Spleen (tissue), 11 donors: ENCODE results near the gene FAM193A. TPM values are rescaled to one million over a fixed set of nuclear protein-coding genes. Genes with fewer than 3 reads are reported as not detected.
A peak's percentile ranks its signal among the peaks of the same experiment; 100 is the strongest.

Experiments used
- DNase-seq: peaks from one replicate; pipeline ENCODE4 v3.0.0-alpha.2; 2020
- H3K27ac ChIP-seq, 8 donors: fragments of 200-600 bp; sonication (generic) in 7 of 8; 1 replicate in 4 of 8; 2 replicates in 4 of 8; pipeline versions ENCODE4 v1.5.0 to v1.8.0; 2016 to 2021; ENCODE audit warnings: inconsistent platforms in 4 of 8, mild to moderate bottlenecking in 4 of 8, moderate library complexity in 1 of 8
- H3K27me3 ChIP-seq, 7 donors: fragments of 200-600 bp; sonication (generic) in 6 of 7; replicated peaks in 1 of 7; 1 replicate in 4 of 7; 2 replicates in 3 of 7; pipeline versions ENCODE4 v1.5.0 to v1.8.0; 2016 to 2021; ENCODE audit warnings: inconsistent platforms in 3 of 7, mild to moderate bottlenecking in 1 of 7
- H3K36me3 ChIP-seq, 6 donors: fragments of 200-600 bp; sonication (generic) in 5 of 6; 1 replicate in 4 of 6; 2 replicates in 2 of 6; pipeline versions ENCODE4 v1.5.0 to v1.8.0; 2016 to 2021; ENCODE audit warnings: inconsistent platforms in 2 of 6
- H3K4me1 ChIP-seq, 6 donors: fragments of 200-600 bp; sonication (generic) in 5 of 6; 1 replicate in 3 of 6; 2 replicates in 3 of 6; pipeline versions ENCODE4 v1.5.0 to v1.8.0; 2016 to 2021; ENCODE audit warnings: inconsistent platforms in 3 of 6
- H3K4me3 ChIP-seq, 8 donors: fragments of 200-600 bp; sonication (generic) in 7 of 8; 1 replicate in 4 of 8; 2 replicates in 4 of 8; pipeline versions ENCODE4 v1.5.0 to v1.8.0; 2016 to 2021; ENCODE audit warnings: inconsistent platforms in 4 of 8, mild to moderate bottlenecking in 4 of 8, moderate library complexity in 2 of 8
- H3K9me3 ChIP-seq, 8 donors: fragments of 200-600 bp; sonication (generic) in 7 of 8; 1 replicate in 4 of 8; 2 replicates in 4 of 8; pipeline versions ENCODE4 v1.5.0 to v1.8.0; 2016 to 2021; ENCODE audit warnings: inconsistent platforms in 4 of 8
- POLR2A ChIP-seq, 3 donors: fragments of 450-650 bp; IDR thresholded peaks; one replicate each; pipeline ENCODE4 v1.5.1; 2017; ENCODE audit warnings: antibody characterized with exemption in 3 of 3, mild to moderate bottlenecking in 1 of 3
- POLR2AphosphoS5 ChIP-seq, 3 donors: sonication (generic); formaldehyde crosslinking; IDR thresholded peaks; one replicate each; pipeline ENCODE4 v1.5.1; 2017; ENCODE audit warnings: antibody characterized with exemption in 3 of 3
- WGBS, 5 donors: extraction: QIAGEN DNeasy Blood & Tissue Kit in 3 of 5; methylation state at CpG; one replicate each; pipeline versions ENCODE4 v1.1.5 to v1.1.7; 2013 to 2018; 5-methylcytosine and 5-hydroxymethylcytosine counted together
- intact Hi-C: fragments of 100-400 bp; cut with DNase I; formaldehyde crosslinking; loops from one replicate; pipeline ENCODE4 v1.15.0; 2023; ENCODE audit warnings: low total_unique reads
- polyA plus RNA-seq, 3 donors: library from polyadenylated mRNA; stranded (reverse); fragments of 200-250 nt; gene quantifications; one replicate each; pipeline ENCODE4 v1.2.1, GENCODE V29; 2013
- total RNA-seq, 7 donors: library from RNA; depleted of rRNA in 3 of 7; stranded (reverse); fragments of >200 nt in 3 of 7; fragmentation: NEBNext Ultra II Directional in 4 of 7; extraction: Animal tissue kit (Norgen Biotek cat#: 25700) in 4 of 7; gene quantifications; one replicate each; pipeline versions ENCODE4 v1.1.0 to v1.2.1, GENCODE V29; 2016 to 2021
- TF ChIP-seq, protein P1 (sequence below), 11 experiments: fragments of 200-600 bp in 7 of 11; fragments of 450-650 bp in 4 of 11; sonication (generic) in 4 of 11; IDR thresholded peaks in 8 of 11; conservative IDR thresholded peaks in 3 of 11; 1 replicate in 7 of 11; 2 replicates in 4 of 11; pipeline versions ENCODE4 v1.4.0 to v1.8.0; 2016 to 2021; ENCODE audit warnings: antibody characterized with exemption in 11 of 11, inconsistent platforms in 4 of 11, mild to moderate bottlenecking in 1 of 11
- donor health status: healthy with polysubstance abuse.
- donor health status: DM: no; HTN: no; CAD: no; lungs with moderate emphysema.
- donor health status: DM: no; HTN: no; CAD: no.
- donor health status: Bipolar disorder and iron deficiency.
- donor health status: healthy.
- donor health status: DM: no; HTN: no; CAD: no.
- donor health status: DM: yes; HTN: yes; CAD: no.

The FAM193A gene
- total and polyA plus RNA-seq, 10 donors: 6.2 to 37.7 (median 31.6) TPM

DNA sequence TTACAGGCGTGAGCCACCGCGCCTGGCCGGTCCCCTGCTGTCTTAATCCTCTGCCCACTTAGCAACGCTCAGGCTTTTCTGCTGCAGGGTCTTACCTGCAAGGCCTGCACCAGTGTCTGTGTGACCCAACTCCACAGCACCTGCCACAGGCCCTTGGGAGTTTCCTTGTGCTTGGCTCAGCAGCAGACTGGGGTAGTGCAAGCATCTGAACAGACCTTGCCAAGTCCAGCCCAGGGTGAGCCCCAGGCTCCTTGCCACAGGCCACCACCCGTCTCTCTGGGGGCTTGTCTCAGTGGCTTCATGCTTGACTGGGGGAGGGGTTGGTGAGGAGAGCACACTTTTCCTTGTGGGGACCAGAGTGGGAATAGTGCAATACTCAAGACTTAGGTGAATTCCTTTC, 87.0 kb downstream of the FAM193A start:
- Histone ChIP-seq H3K9me3 (no peaks in the 10 kb centered on the region), H3K27me3 (no peaks in the 10 kb centered on the region), H3K4me1 (peaks cover 0 to 40% (median 7%) of the 10 kb centered on the region in 6 donors), H3K36me3 (peaks cover 0 to 38% (median 28%) of the 10 kb centered on the region in 6 donors), H3K4me3 (no peak overlapping the region), H3K27ac (no peak overlapping the region)
- DNase-seq: no peak
- TF ChIP-seq POLR2A (IDR thresholded peaks at IDR 0.05) (no peak), POLR2AphosphoS5 (IDR thresholded peaks at IDR 0.05) (no peak)
- TF ChIP-seq, protein P1, sequence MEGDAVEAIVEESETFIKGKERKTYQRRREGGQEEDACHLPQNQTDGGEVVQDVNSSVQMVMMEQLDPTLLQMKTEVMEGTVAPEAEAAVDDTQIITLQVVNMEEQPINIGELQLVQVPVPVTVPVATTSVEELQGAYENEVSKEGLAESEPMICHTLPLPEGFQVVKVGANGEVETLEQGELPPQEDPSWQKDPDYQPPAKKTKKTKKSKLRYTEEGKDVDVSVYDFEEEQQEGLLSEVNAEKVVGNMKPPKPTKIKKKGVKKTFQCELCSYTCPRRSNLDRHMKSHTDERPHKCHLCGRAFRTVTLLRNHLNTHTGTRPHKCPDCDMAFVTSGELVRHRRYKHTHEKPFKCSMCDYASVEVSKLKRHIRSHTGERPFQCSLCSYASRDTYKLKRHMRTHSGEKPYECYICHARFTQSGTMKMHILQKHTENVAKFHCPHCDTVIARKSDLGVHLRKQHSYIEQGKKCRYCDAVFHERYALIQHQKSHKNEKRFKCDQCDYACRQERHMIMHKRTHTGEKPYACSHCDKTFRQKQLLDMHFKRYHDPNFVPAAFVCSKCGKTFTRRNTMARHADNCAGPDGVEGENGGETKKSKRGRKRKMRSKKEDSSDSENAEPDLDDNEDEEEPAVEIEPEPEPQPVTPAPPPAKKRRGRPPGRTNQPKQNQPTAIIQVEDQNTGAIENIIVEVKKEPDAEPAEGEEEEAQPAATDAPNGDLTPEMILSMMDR (IDR thresholded peaks at IDR 0.05 in 8 of 11, conservative IDR thresholded peaks at IDR 0.05 in 3 of 11): no peak
- intact Hi-C loops: no loop called here
- 71 to 97% (median 90%) methylated on average over 2 to 6 of the region's 6 CpGs for WGBS, 5 donors

DNA sequence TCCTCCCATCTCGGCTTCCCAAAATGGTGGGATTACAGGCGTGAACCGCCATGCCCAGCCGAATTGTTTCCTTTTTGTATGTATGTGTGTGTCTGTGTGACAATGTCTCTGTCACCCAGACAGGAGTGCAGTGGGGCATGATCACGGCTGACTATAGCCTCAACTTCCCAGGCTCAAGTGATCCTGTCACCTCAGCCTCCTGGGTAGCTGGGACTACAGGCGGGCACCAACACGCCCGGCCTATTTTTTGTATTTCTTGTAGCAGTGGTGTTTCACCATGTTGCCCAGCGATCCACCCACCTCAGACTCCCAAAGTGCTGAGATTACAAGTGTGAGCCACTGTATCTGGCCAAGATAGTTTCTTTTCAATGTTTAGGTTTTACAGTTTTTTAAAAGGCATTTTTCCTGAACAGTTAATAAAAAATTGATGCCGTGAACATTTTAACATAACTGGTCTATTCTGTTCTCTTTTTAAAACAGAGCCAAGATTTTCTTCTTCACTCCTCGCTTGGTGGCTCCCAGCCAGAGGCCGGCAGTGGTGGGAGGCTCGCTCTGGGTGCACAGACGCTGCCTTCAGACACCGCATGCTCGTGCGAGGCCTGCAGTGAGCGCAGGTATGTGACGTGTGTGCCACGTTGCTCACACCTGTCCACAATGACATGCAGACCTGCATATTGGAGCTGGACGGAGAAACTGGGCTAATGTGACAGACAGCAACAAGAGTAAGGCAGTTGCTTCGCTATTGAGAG, 88.5 kb downstream of the FAM193A start:
- no peak for DNase-seq
- intact Hi-C loops: no loop called here
- 86 to 93% (median 88%) methylated on average over 22 of the region's 22 CpGs for WGBS, 5 donors
- Histone ChIP-seq H3K36me3 (peaks cover 0 to 53% (median 31%) of the 10 kb centered on the region in 6 donors), H3K27me3 (no peaks in the 10 kb centered on the region), H3K27ac (no peak overlapping the region), H3K4me1 (peaks cover 0 to 27% (median 7%) of the 10 kb centered on the region in 6 donors), H3K9me3 (no peaks in the 10 kb centered on the region), H3K4me3 (no peak overlapping the region)
- TF ChIP-seq POLR2AphosphoS5 (IDR thresholded peaks at IDR 0.05) (peak in 1 of 3 donors; percentile 34), POLR2A (IDR thresholded peaks at IDR 0.05) (no peak)

DNA sequence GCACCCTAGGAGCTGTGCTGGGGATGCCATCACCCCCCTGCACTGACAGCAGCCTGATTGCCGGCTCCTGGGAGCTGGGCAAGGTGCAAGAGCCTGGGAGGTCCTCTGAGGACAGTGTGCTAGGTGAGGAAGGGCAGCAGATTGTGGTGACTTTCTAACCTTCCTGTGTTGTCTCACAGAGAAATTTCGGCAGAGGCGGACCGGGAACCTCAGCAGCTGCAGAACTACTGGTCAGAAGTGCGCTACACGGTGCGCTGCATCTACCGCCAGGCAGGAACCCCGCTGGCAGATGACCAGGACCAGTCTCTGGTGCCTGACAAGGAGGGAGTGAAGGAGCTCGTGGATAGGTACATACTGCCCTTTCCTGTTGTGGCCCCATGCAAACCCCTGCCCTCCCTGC, 89.8 kb downstream of the FAM193A start:
- Histone ChIP-seq H3K9me3 (no peaks in the 10 kb centered on the region), H3K4me1 (peaks cover 0 to 24% (median 5%) of the 10 kb centered on the region in 6 donors), H3K27me3 (no peaks in the 10 kb centered on the region), H3K36me3 (peaks cover 8 to 65% (median 44%) of the 10 kb centered on the region in 6 donors), H3K27ac (no peak overlapping the region), H3K4me3 (no peak overlapping the region)
- WGBS, 5 donors: 83 to 93% (median 90%) methylated on average over 9 to 10 of the region's 10 CpGs
- intact Hi-C loops: no loop called here
- DNase-seq: no peak
- no peak for TF ChIP-seq POLR2AphosphoS5 (IDR thresholded peaks at IDR 0.05)
- TF ChIP-seq, protein P1 (IDR thresholded peaks at IDR 0.05 in 8 of 11, conservative IDR thresholded peaks at IDR 0.05 in 3 of 11): no peak
- no peak for TF ChIP-seq POLR2A (IDR thresholded peaks at IDR 0.05)

DNA sequence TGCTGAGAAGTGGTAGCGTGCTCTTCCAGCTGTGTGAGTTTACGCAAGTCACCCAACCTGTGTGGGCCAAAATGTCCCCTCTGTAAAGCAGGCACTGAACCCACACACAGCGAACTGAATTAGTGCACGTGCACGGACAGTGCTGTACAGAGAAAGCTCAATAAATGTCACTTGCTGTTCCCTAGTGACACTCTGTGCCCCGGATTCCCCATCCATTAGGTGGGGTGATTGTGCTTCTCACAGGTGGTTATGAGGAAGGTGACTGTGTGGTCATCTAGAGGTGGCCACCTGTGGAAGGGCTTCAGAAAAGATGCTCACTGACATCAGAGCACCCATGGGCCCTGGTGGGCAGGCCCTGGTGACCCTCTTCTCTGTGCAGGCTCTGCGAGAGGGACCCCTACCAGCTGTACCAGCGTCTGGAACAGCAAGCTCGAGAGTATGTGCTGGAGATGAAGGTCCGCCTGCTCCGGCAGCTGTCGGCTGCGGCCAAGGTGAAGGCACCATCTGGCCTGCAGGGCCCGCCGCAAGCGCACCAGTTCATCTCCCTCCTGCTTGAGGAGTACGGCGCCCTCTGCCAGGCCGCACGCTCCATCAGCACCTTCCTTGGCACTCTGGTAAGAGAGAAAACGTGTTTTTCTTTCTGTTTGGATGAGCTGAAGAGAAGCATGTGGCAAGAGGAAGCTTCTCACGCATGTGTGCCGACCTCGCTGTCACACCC, 94.3 kb downstream of the FAM193A start:
- no peaks in the 10 kb centered on the region for H3K9me3 ChIP-seq
- H3K36me3 ChIP-seq: peaks cover 8 to 100% (median 62%) of the 10 kb centered on the region in 6 donors
- 85 to 94% (median 92%) methylated on average over 10 to 24 of the region's 24 CpGs for WGBS, 5 donors
- H3K27ac ChIP-seq: no peak overlapping the region
- no peaks in the 10 kb centered on the region for H3K27me3 ChIP-seq
- intact Hi-C loops: no loop called here
- TF ChIP-seq, protein P1 (IDR thresholded peaks at IDR 0.05 in 8 of 11, conservative IDR thresholded peaks at IDR 0.05 in 3 of 11): no peak
- peak in 1 of 3 donors; percentile 51 for TF ChIP-seq POLR2AphosphoS5 (IDR thresholded peaks at IDR 0.05)
- no peak for TF ChIP-seq POLR2A (IDR thresholded peaks at IDR 0.05)
- no peak for DNase-seq
- H3K4me1 ChIP-seq: no peaks in the 10 kb centered on the region
- no peak overlapping the region for H3K4me3 ChIP-seq
